ENCODE data around the gene DVL1. TPM values are rescaled to one million over a fixed set of nuclear protein-coding genes. Genes with fewer than 3 reads are reported as not detected.

DVL1 gene
- total and polyA plus RNA-seq, 2 experiments from 2014 or later = 8.6 to 113 TPM

- 17% methylated on average over 8 of the region's 8 CpGs; no CpG with 5 or more reads in 1 of the 2 experiments for WGBS, 2 experiments (ENCODE audit: low coverage in 1 of 2, low lambda C conversion rate in 2 of 2, missing lambda C conversion rate in 2 of 2)
- Histone ChIP-seq H3K9me2 (ENCODE audit: insufficient read depth) (no peaks in the 10 kb centered on the region), H3K4me2 (ENCODE audit: unreplicated experiment) (peak overlapping the region; percentile 80), H3K27ac (peak overlapping the region; percentile 20; the same call in 1 of the 2 replicates), H3K36me3 (ENCODE audit: low read depth) (peaks cover 6% of the 10 kb centered on the region; the same call in 1 of the 2 replicates), H3K9me3 (ENCODE audit: low read depth) (no peaks in the 10 kb centered on the region), H2AFZ (no peak overlapping the region), H3K4me1 (ENCODE audit: insufficient read depth) (peaks cover 37% of the 10 kb centered on the region), H3K4me3 (peak overlapping the region; percentile 94), H4K20me1 (ENCODE audit: insufficient read depth) (no peaks in the 10 kb centered on the region; the same call in 1 of the 2 replicates), H3F3A (ENCODE audit: insufficient read depth) (peaks cover 42% of the 10 kb centered on the region), H3K9ac (peak overlapping the region; percentile 96), H3K27me3 (replicated peaks; ENCODE audit: insufficient read depth) (no peaks in the 10 kb centered on the region), H3K79me2 (ENCODE audit: insufficient read depth) (peaks cover 75% of the 10 kb centered on the region)
- in situ Hi-C loops (cut with MboI) = no loop called here
- TF ChIP-seq EZH2phosphoT487 (IDR thresholded peaks at IDR 0.05; ENCODE audit: insufficient read depth, low read depth) (no peak), EZH2 (IDR thresholded peaks at IDR 0.05; ENCODE audit: insufficient read depth, poor library complexity, severe bottlenecking) (no peak)
- DNase-seq = no peak
These were observed 7.1 kb upstream of the DVL1 start for GRCh38 chr1:1356166-1356795.

- H3K36me3 ChIP-seq (ENCODE audit: low read depth) = peaks cover 6% of the 10 kb centered on the region; the same call in 1 of the 2 replicates
- H3K4me3 ChIP-seq = peak overlapping the region; percentile 94
- peaks cover 36% of the 10 kb centered on the region for H3F3A ChIP-seq (ENCODE audit: insufficient read depth)
- DNase-seq = peak; percentile 77
- no peaks in the 10 kb centered on the region for H3K9me2 ChIP-seq (ENCODE audit: insufficient read depth)
- H3K4me2 ChIP-seq (ENCODE audit: unreplicated experiment) = peak overlapping the region; percentile 80
- H2AFZ ChIP-seq = no peak overlapping the region
- peak overlapping the region; percentile 96 for H3K9ac ChIP-seq
- H3K27ac ChIP-seq = 0 out of 2 replicates have a peak overlapping the region, but pooled peaks have one; percentile 20
- peaks cover 30% of the 10 kb centered on the region for H3K4me1 ChIP-seq (ENCODE audit: insufficient read depth)
- WGBS, 2 experiments (ENCODE audit: low coverage in 1 of 2, low lambda C conversion rate in 2 of 2, missing lambda C conversion rate in 2 of 2) = 11 to 12% methylated on average over 28 to 45 of the region's 52 CpGs
- H3K79me2 ChIP-seq (ENCODE audit: insufficient read depth) = peaks cover 69% of the 10 kb centered on the region
- H3K27me3 ChIP-seq (replicated peaks; ENCODE audit: insufficient read depth) = no peaks in the 10 kb centered on the region
- no peaks in the 10 kb centered on the region; the same call in 1 of the 2 replicates for H4K20me1 ChIP-seq (ENCODE audit: insufficient read depth)
- H3K9me3 ChIP-seq (ENCODE audit: low read depth) = no peaks in the 10 kb centered on the region
- TF ChIP-seq EZH2phosphoT487 (IDR thresholded peaks at IDR 0.05; ENCODE audit: insufficient read depth, low read depth) = no peak
- TF ChIP-seq EZH2 (IDR thresholded peaks at IDR 0.05; ENCODE audit: insufficient read depth, poor library complexity, severe bottlenecking) = no peak
- in situ Hi-C loops (cut with MboI) = no loop called here
These were observed 6.2 kb upstream of the DVL1 start for GRCh38 chr1:1355416-1355815.

GRCh38 chr1:1354271-1355247 lies 5.3 kb upstream of the DVL1 start:
- Histone ChIP-seq H3K4me3 (peak overlapping the region; percentile 94; the same call in 1 of the 2 replicates), H3F3A (ENCODE audit: insufficient read depth) (peaks cover 36% of the 10 kb centered on the region), H3K9me2 (ENCODE audit: insufficient read depth) (no peaks in the 10 kb centered on the region), H3K4me1 (ENCODE audit: insufficient read depth) (peaks cover 24% of the 10 kb centered on the region), H3K9ac (peak overlapping the region; percentile 96), H3K27me3 (replicated peaks; ENCODE audit: insufficient read depth) (no peaks in the 10 kb centered on the region), H3K27ac (0 out of 2 replicates have a peak overlapping the region, but pooled peaks have one; percentile 15), H4K20me1 (ENCODE audit: insufficient read depth) (no peaks in the 10 kb centered on the region; the same call in 1 of the 2 replicates), H3K4me2 (ENCODE audit: unreplicated experiment) (no peak overlapping the region), H3K36me3 (ENCODE audit: low read depth) (peaks cover 6% of the 10 kb centered on the region; the same call in 1 of the 2 replicates), H3K79me2 (ENCODE audit: insufficient read depth) (peaks cover 69% of the 10 kb centered on the region), H2AFZ (no peak overlapping the region), H3K9me3 (ENCODE audit: low read depth) (no peaks in the 10 kb centered on the region)
- TF ChIP-seq EZH2 (IDR thresholded peaks at IDR 0.05; ENCODE audit: insufficient read depth, poor library complexity, severe bottlenecking) (no peak), EZH2phosphoT487 (IDR thresholded peaks at IDR 0.05; ENCODE audit: insufficient read depth, low read depth) (no peak)
- in situ Hi-C loops (cut with MboI) = no loop called here
- WGBS, 2 experiments (ENCODE audit: low coverage in 1 of 2, low lambda C conversion rate in 2 of 2, missing lambda C conversion rate in 2 of 2) = 80 to 82% methylated on average over 77 to 110 of the region's 116 CpGs
- no peak for DNase-seq
